Measurements from ENCODE around the gene DUSP6.

DUSP6 gene

GRCh38 chr12:89328151-89329030, 23.9 kb downstream of the DUSP6 start:
- DNase-seq = no peak

GRCh38 chr12:89327486-89328094, 24.7 kb downstream of the DUSP6 start:
- DNase-seq = no peak

GRCh38 chr12:89326239-89327040, 25.9 kb downstream of the DUSP6 start:
- no peak for DNase-seq

GRCh38 chr12:89325495-89325894, 26.8 kb downstream of the DUSP6 start:
- DNase-seq = no peak

- no peak for DNase-seq
Observed at GRCh38 chr12:89324437-89324836, 27.9 kb downstream of the DUSP6 start.

GRCh38 chr12:89323568-89324218, 28.6 kb downstream of the DUSP6 start:
- no peak for DNase-seq

GRCh38 chr12:89320735-89321134, 31.6 kb downstream of the DUSP6 start:
- DNase-seq = no peak

- no peak for DNase-seq
Observed at GRCh38 chr12:89319606-89320005, 32.7 kb downstream of the DUSP6 start.

GRCh38 chr12:89319122-89319521, 33.2 kb downstream of the DUSP6 start:
- DNase-seq = no peak

GRCh38 chr12:89316705-89317139, 35.6 kb downstream of the DUSP6 start:
- no peak for DNase-seq

GRCh38 chr12:89314060-89314761, 38.1 kb downstream of the DUSP6 start:
- DNase-seq = no peak

GRCh38 chr12:89311703-89312293, 40.5 kb downstream of the DUSP6 start:
- no peak for DNase-seq

GRCh38 chr12:89309815-89310214, 42.5 kb downstream of the DUSP6 start:
- no peak for DNase-seq

GRCh38 chr12:89309440-89309802, 42.9 kb downstream of the DUSP6 start:
- DNase-seq = no peak

- no peak for DNase-seq
Observed at GRCh38 chr12:89307474-89308253, 44.6 kb downstream of the DUSP6 start.

- no peak for DNase-seq
Observed at GRCh38 chr12:89306827-89307473, 45.4 kb downstream of the DUSP6 start.

GRCh38 chr12:89305373-89305772, 46.9 kb downstream of the DUSP6 start:
- no peak for DNase-seq

- no peak for DNase-seq
Observed at GRCh38 chr12:89299931-89300330, 52.4 kb downstream of the DUSP6 start.

- DNase-seq = no peak
Observed at GRCh38 chr12:89299417-89299816, 52.9 kb downstream of the DUSP6 start.

Data from T-helper 9 cell (primary cell).